ENCODE results near the gene POU6F2.

GRCh38 chr7:39184391-39184790, 206.7 kb downstream of the POU6F2 start:
- TF ChIP-seq CTCF (IDR thresholded peaks at IDR 0.05) (no peak), POLR2A (IDR thresholded peaks at IDR 0.05) (no peak)
